Ovary (tissue), 9 donors: ENCODE results near the gene C8G. TPM values are rescaled to one million over a fixed set of nuclear protein-coding genes. Genes with fewer than 3 reads are reported as not detected.

Source experiments
- DNase-seq, 5 donors: peaks; one replicate each; pipeline ENCODE4 v3.0.0-alpha.2; 2019 to 2020
- H3K27ac ChIP-seq, 2 donors: fragments of 200-600 bp; one replicate each; pipeline versions ENCODE4 v1.5.1 to v1.8.0; 2019 to 2022
- H3K27me3 ChIP-seq: fragments of 200-600 bp; one replicate; pipeline ENCODE4 v1.8.0; 2022
- H3K36me3 ChIP-seq: fragments of 200-600 bp; sonication (generic); one replicate; pipeline ENCODE4 v1.5.1; 2019
- H3K4me1 ChIP-seq: one replicate; pipeline ENCODE4 v1.8.1; 2013; ENCODE audit warnings: mild to moderate bottlenecking, moderate library complexity; ENCODE audit not compliant: insufficient read depth
- H3K4me3 ChIP-seq: fragments of 200-600 bp; sonication (generic); one replicate; pipeline ENCODE4 v1.5.1; 2017
- H3K9me3 ChIP-seq, 2 donors: fragments of 200-600 bp in 1 of 2; sonication (generic) in 1 of 2; one replicate each; pipeline versions ENCODE4 v1.5.1 to v1.8.1; 2013 to 2019; ENCODE audit warnings: mild to moderate bottlenecking in 1 of 2, moderate library complexity in 1 of 2
- CTCF ChIP-seq, 3 donors: fragments of 450-650 bp in 2 of 3; fragments of 200-600 bp in 1 of 3; IDR thresholded peaks; one replicate each; pipeline versions ENCODE4 v1.5.1 to v1.8.0; 2016 to 2022; ENCODE audit warnings: antibody characterized with exemption in 3 of 3, mild to moderate bottlenecking in 1 of 3
- EP300 ChIP-seq: sonication (generic); formaldehyde crosslinking; IDR thresholded peaks from one replicate; pipeline ENCODE4 v1.6.1; 2017; ENCODE audit warnings: antibody characterized with exemption
- POLR2A ChIP-seq: fragments of 450-650 bp; IDR thresholded peaks from one replicate; pipeline ENCODE4 v1.6.1; 2017; ENCODE audit warnings: antibody characterized with exemption, mild to moderate bottlenecking, moderate library complexity
- WGBS, 3 donors: extraction: QIAGEN DNeasy Blood & Tissue Kit in 1 of 3; methylation state at CpG; one replicate each; pipeline versions ENCODE4 v1.1.5 to v1.1.7; 2013 to 2017; 5-methylcytosine and 5-hydroxymethylcytosine counted together
- intact Hi-C, 4 donors: fragments of 100-400 bp; cut with DNase I; formaldehyde crosslinking; loops; one replicate each; pipeline versions ENCODE4 v1.11.0 to v1.15.1; 2022 to 2023
- polyA plus RNA-seq, 2 donors: library from polyadenylated mRNA; stranded (reverse); fragments of 200-250 nt in 1 of 2; fragments of 350-450 nt in 1 of 2; fragmentation: Illumina TruSeq in 1 of 2; extraction: RNeasy Lipid Tissue Mini Kit (QIAGEN cat#74804) in 1 of 2; gene quantifications; one replicate each; pipeline ENCODE4 v1.2.3, GENCODE V29; 2013 to 2014
- total RNA-seq, 7 donors: library from RNA; depleted of rRNA in 2 of 7; stranded (reverse); fragments of >200 nt in 2 of 7; fragmentation: NEBNext Ultra II Directional in 3 of 7; extraction: Animal tissue kit (Norgen Biotek cat#: 25700) in 3 of 7; gene quantifications; one replicate each; pipeline versions ENCODE4 v1.1.0 to v1.2.4, GENCODE V29; 2016 to 2023
- donor health status: DM: no; HTN: no; CAD: no; lungs with moderate emphysema.
- donor health status: DM: no; HTN: no; CAD: no.
- donor health status: Bipolar disorder and iron deficiency.
- donor health status: DM: yes; HTN: yes; CAD: no.
- donor health status: DM: no; HTN: no; CAD: no.
- donor health status: DM: yes; HTN: yes; CAD: no.

The C8G gene
- total and polyA plus RNA-seq, 9 donors: 0.38 to 1.00 TPM; not detected in 7

- no peak for DNase-seq
- no peak for TF ChIP-seq POLR2A
- TF ChIP-seq EP300: no peak
- no peak for TF ChIP-seq CTCF (IDR thresholded peaks at IDR 0.05)
- H3K9me3 ChIP-seq: no peaks in the 10 kb centered on the region
- no peaks in the 10 kb centered on the region for H3K36me3 ChIP-seq
- no peak overlapping the region for H3K27ac ChIP-seq
- H3K4me1 ChIP-seq: no peaks in the 10 kb centered on the region
- H3K27me3 ChIP-seq: no peaks in the 10 kb centered on the region
- no peak overlapping the region for H3K4me3 ChIP-seq
- WGBS, 3 donors: 79 to 92% (median 82%) methylated on average over 8 to 9 of the region's 9 CpGs
- intact Hi-C loops: no loop called here
Measured at GRCh38 chr9:136926154-136926704, 18.8 kb upstream of the C8G start.

GRCh38 chr9:136926749-136927148 lies 18.3 kb upstream of the C8G start:
- H3K27me3 ChIP-seq: no peaks in the 10 kb centered on the region
- 92 to 93% (median 92%) methylated on average over 13 of the region's 13 CpGs for WGBS, 3 donors
- intact Hi-C loops: no loop called here

GRCh38 chr9:136927343-136928271 lies 17.4 kb upstream of the C8G start:
- no peaks in the 10 kb centered on the region for H3K4me1 ChIP-seq
- no peaks in the 10 kb centered on the region for H3K27me3 ChIP-seq
- no peak overlapping the region for H3K4me3 ChIP-seq
- no peaks in the 10 kb centered on the region for H3K36me3 ChIP-seq
- TF ChIP-seq POLR2A: no peak
- no peak for TF ChIP-seq EP300
- no peak for TF ChIP-seq CTCF (IDR thresholded peaks at IDR 0.05)
- no peak overlapping the region for H3K27ac ChIP-seq
- 61 to 68% (median 62%) methylated on average over 22 to 23 of the region's 23 CpGs for WGBS, 3 donors
- no peaks in the 10 kb centered on the region for H3K9me3 ChIP-seq
- intact Hi-C loops: loop anchor here in 1 of 4 donors (2.0 kb wide), 1 partner anchor 61 kb away; the partner anchor contains the start of gene EDF1
- DNase-seq: no peak

More at GRCh38 chr9:136926749-136927148, 18.3 kb upstream of the C8G start:
- no peaks in the 10 kb centered on the region for H3K9me3 ChIP-seq
- no peak for DNase-seq
- TF ChIP-seq EP300 (no peak), CTCF (IDR thresholded peaks at IDR 0.05) (no peak), POLR2A (no peak)
- H3K4me3 ChIP-seq: no peak overlapping the region
- H3K27ac ChIP-seq: no peak overlapping the region
- H3K4me1 ChIP-seq: no peaks in the 10 kb centered on the region
- H3K36me3 ChIP-seq: no peaks in the 10 kb centered on the region

GRCh38 chr9:136928591-136928990 lies 16.5 kb upstream of the C8G start:
- Histone ChIP-seq H3K27ac (no peak overlapping the region), H3K9me3 (no peaks in the 10 kb centered on the region), H3K36me3 (no peaks in the 10 kb centered on the region), H3K27me3 (no peaks in the 10 kb centered on the region), H3K4me1 (no peaks in the 10 kb centered on the region), H3K4me3 (no peak overlapping the region)
- 80 to 82% (median 81%) methylated on average over 9 of the region's 9 CpGs for WGBS, 3 donors
- intact Hi-C loops: loop anchor here in 1 of 4 donors (2.0 kb wide), 1 partner anchor 62 kb away; the partner anchor contains the start of gene EDF1
- TF ChIP-seq POLR2A (no peak), CTCF (IDR thresholded peaks at IDR 0.05) (no peak), EP300 (no peak)
- no peak for DNase-seq
